ENCODE results near the gene VN1R2. TPM values are rescaled to one million over a fixed set of nuclear protein-coding genes. Genes with fewer than 3 reads are reported as not detected.

VN1R2 gene
- total and polyA plus RNA-seq, 3 donors from 2014 or later: 0.25 to 1.2 TPM; not detected in 1

DNA sequence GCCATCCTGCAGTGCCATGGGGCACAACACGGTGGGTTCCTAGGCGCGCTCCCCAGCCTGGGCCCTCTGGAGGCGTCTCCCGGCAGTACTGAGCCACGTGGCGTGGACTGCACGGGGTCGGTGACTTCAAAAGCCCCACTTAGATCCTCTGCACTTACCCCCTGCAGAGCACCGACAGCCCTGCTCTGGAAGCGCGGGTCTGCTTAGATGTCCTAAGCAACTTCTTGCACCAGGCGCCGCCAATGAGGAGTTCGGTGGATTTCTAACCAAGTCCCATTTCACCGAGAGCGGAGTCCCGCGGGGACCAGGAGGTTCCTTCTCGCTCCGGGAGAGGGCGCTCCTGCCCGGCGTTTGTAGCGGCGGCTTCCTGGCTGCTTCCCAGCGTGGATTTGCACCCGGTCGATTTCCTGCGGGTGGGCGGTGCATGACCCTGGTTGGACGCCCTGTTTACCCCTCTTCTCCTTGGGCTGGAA is 50.3 kb downstream of the VN1R2 start:
- no peak overlapping the region for H3K27ac ChIP-seq
- WGBS, 2 donors: 1 to 10% methylated on average over 7 to 31 of the region's 32 CpGs
- no peaks in the 10 kb centered on the region for H3K9me3 ChIP-seq
- no peaks in the 10 kb centered on the region for H3K27me3 ChIP-seq
- TF ChIP-seq, protein P1, sequence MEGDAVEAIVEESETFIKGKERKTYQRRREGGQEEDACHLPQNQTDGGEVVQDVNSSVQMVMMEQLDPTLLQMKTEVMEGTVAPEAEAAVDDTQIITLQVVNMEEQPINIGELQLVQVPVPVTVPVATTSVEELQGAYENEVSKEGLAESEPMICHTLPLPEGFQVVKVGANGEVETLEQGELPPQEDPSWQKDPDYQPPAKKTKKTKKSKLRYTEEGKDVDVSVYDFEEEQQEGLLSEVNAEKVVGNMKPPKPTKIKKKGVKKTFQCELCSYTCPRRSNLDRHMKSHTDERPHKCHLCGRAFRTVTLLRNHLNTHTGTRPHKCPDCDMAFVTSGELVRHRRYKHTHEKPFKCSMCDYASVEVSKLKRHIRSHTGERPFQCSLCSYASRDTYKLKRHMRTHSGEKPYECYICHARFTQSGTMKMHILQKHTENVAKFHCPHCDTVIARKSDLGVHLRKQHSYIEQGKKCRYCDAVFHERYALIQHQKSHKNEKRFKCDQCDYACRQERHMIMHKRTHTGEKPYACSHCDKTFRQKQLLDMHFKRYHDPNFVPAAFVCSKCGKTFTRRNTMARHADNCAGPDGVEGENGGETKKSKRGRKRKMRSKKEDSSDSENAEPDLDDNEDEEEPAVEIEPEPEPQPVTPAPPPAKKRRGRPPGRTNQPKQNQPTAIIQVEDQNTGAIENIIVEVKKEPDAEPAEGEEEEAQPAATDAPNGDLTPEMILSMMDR (IDR thresholded peaks at IDR 0.05): peak; percentile 17 to 58 (median 36)
- no peak for TF ChIP-seq POLR2A (IDR thresholded peaks at IDR 0.05)
- no peaks in the 10 kb centered on the region for H3K4me1 ChIP-seq
- H3K4me3 ChIP-seq: peak overlapping the region in 1 of 2 donors; percentile 40
- DNase-seq: peak; percentile 72
- H3K36me3 ChIP-seq (ENCODE audit: low read depth, missing control alignments): no peaks in the 10 kb centered on the region
- intact Hi-C loops (cut with DNase I; ENCODE audit: low total_unique reads): no loop called here

Other genes starting within 250 kb of the VN1R2 start
- under 1 TPM in 1 of 2 donors, not detected in 1; 0.12 TPM for gene ERVV-1, start 244.4 kb upstream of the VN1R2 start, total RNA-seq
- gene ERVV-1, start 244.4 kb upstream of the VN1R2 start, polyA plus RNA-seq (ENCODE audit: insufficient read depth, low read depth, low replicate concordance): not detected
- not detected for gene ERVV-2, start 213.6 kb upstream of the VN1R2 start, total RNA-seq
- 0.12 TPM for gene ERVV-2, start 213.6 kb upstream of the VN1R2 start, polyA plus RNA-seq (ENCODE audit: insufficient read depth, low read depth, low replicate concordance)
- gene ZNF160, start 154.9 kb upstream of the VN1R2 start, total RNA-seq: 100 to 1,000 TPM; 113 TPM
- gene ZNF160, start 154.9 kb upstream of the VN1R2 start, polyA plus RNA-seq (ENCODE audit: insufficient read depth, low read depth, low replicate concordance): 30.1 TPM
- 10 to 100 TPM; 43.8 to 63.8 TPM for gene ZNF415, start 125.4 kb upstream of the VN1R2 start, total RNA-seq
- 42.5 TPM for gene ZNF415, start 125.4 kb upstream of the VN1R2 start, polyA plus RNA-seq (ENCODE audit: insufficient read depth, low read depth, low replicate concordance)
- 10 to 100 TPM; 12.2 to 13.0 TPM for gene ZNF347, start 99.2 kb upstream of the VN1R2 start, total RNA-seq
- 4.6 TPM for gene ZNF347, start 99.2 kb upstream of the VN1R2 start, polyA plus RNA-seq (ENCODE audit: insufficient read depth, low read depth, low replicate concordance)
- 10 to 100 TPM in 1 of 2 donors, 1 to 10 TPM in 1; 7.6 to 11.7 TPM for gene ZNF665, start 64.9 kb upstream of the VN1R2 start, total RNA-seq
- 4.2 TPM for gene ZNF665, start 64.9 kb upstream of the VN1R2 start, polyA plus RNA-seq (ENCODE audit: insufficient read depth, low read depth, low replicate concordance)
- 10 to 100 TPM; 46.7 to 54.3 TPM for gene ZNF677, start 3.4 kb upstream of the VN1R2 start, total RNA-seq
- gene ZNF677, start 3.4 kb upstream of the VN1R2 start, polyA plus RNA-seq (ENCODE audit: insufficient read depth, low read depth, low replicate concordance): 88.9 TPM
- gene VN1R4, start 9.4 kb downstream of the VN1R2 start, total RNA-seq: under 1 TPM in 1 of 2 donors, not detected in 1; 0.37 TPM
- gene VN1R4, start 9.4 kb downstream of the VN1R2 start, polyA plus RNA-seq (ENCODE audit: insufficient read depth, low read depth, low replicate concordance): not detected
- 1 to 10 TPM; 6.5 to 6.6 TPM for gene ZNF845, start 75.5 kb downstream of the VN1R2 start, total RNA-seq
- gene ZNF845, start 75.5 kb downstream of the VN1R2 start, polyA plus RNA-seq (ENCODE audit: insufficient read depth, low read depth, low replicate concordance): 2.1 TPM
- 10 to 100 TPM; 18.8 to 27.3 TPM for gene ZNF525, start 107.4 kb downstream of the VN1R2 start, total RNA-seq
- 14.0 TPM for gene ZNF525, start 107.4 kb downstream of the VN1R2 start, polyA plus RNA-seq (ENCODE audit: insufficient read depth, low read depth, low replicate concordance)
- gene ZNF765, start 136.9 kb downstream of the VN1R2 start, total RNA-seq: 10 to 100 TPM; 21.9 to 22.4 TPM
- 6.5 TPM for gene ZNF765, start 136.9 kb downstream of the VN1R2 start, polyA plus RNA-seq (ENCODE audit: insufficient read depth, low read depth, low replicate concordance)
- 10 to 100 TPM; 11.2 to 15.9 TPM for gene ZNF761, start 173.7 kb downstream of the VN1R2 start, total RNA-seq
- 6.4 TPM for gene ZNF761, start 173.7 kb downstream of the VN1R2 start, polyA plus RNA-seq (ENCODE audit: insufficient read depth, low read depth, low replicate concordance)
- 1 to 10 TPM; 4.6 to 4.8 TPM for gene ZNF813, start 209.4 kb downstream of the VN1R2 start, total RNA-seq
- gene ZNF813, start 209.4 kb downstream of the VN1R2 start, polyA plus RNA-seq (ENCODE audit: insufficient read depth, low read depth, low replicate concordance): 2.0 TPM